GM18508 (cell line): Measurements from ENCODE around the gene DNAH5.

Experiments
- ATAC-seq: cut with Tn5 transposase; IDR thresholded peaks from one replicate; pipeline ENCODE4 v1.9.1; 2021; ENCODE audit warnings: moderate number of reproducible peaks; ENCODE audit not compliant: insufficient read depth, unreplicated experiment

Gene DNAH5

GRCh38 chr5:13735691-13736090 lies 208.8 kb downstream of the DNAH5 start:
- ATAC-seq = no peak

GRCh38 chr5:13731121-13731628 lies 213.3 kb downstream of the DNAH5 start:
- ATAC-seq = no peak

GRCh38 chr5:13708906-13709305 lies 235.6 kb downstream of the DNAH5 start:
- ATAC-seq = no peak

GRCh38 chr5:13708432-13708831 lies 236.1 kb downstream of the DNAH5 start:
- no peak for ATAC-seq

- ATAC-seq = no peak
Observed at GRCh38 chr5:13704396-13704795, 240.1 kb downstream of the DNAH5 start.

GRCh38 chr5:13700626-13701025 lies 243.9 kb downstream of the DNAH5 start:
- ATAC-seq = no peak

GRCh38 chr5:13698885-13699284 lies 245.6 kb downstream of the DNAH5 start:
- ATAC-seq = no peak

GRCh38 chr5:13695076-13695712 lies 249.3 kb downstream of the DNAH5 start:
- no peak for ATAC-seq

GRCh38 chr5:13692172-13692571 lies 252.3 kb downstream of the DNAH5 start:
- ATAC-seq = no peak

- no peak for ATAC-seq
Observed at GRCh38 chr5:13676531-13676930, 268.0 kb downstream of the DNAH5 start.

GRCh38 chr5:13674391-13674790 lies 270.1 kb downstream of the DNAH5 start:
- ATAC-seq = no peak

GRCh38 chr5:13673511-13673910 lies 271.0 kb downstream of the DNAH5 start:
- no peak for ATAC-seq

GRCh38 chr5:13664377-13664776 lies 280.1 kb downstream of the DNAH5 start:
- ATAC-seq = no peak

GRCh38 chr5:13662626-13663025 lies 281.9 kb downstream of the DNAH5 start:
- no peak for ATAC-seq

- no peak for ATAC-seq
Observed at GRCh38 chr5:13661272-13661671, 283.2 kb downstream of the DNAH5 start.

GRCh38 chr5:13660072-13660471 lies 284.4 kb downstream of the DNAH5 start:
- no peak for ATAC-seq

GRCh38 chr5:13659391-13659790 lies 285.1 kb downstream of the DNAH5 start:
- ATAC-seq = no peak

GRCh38 chr5:13658761-13659160 lies 285.7 kb downstream of the DNAH5 start:
- ATAC-seq = no peak

- no peak for ATAC-seq
Observed at GRCh38 chr5:13658152-13658551, 286.3 kb downstream of the DNAH5 start.

- no peak for ATAC-seq
Observed at GRCh38 chr5:13653709-13654108, 290.8 kb downstream of the DNAH5 start.

GRCh38 chr5:13649656-13650055 lies 294.8 kb downstream of the DNAH5 start:
- ATAC-seq = no peak

GRCh38 chr5:13648822-13649221 lies 295.7 kb downstream of the DNAH5 start:
- no peak for ATAC-seq
